ENCODE measurements around the gene TSPAN31.

GRCh38 chr12:57724936-57725740 lies 19.7 kb upstream of the TSPAN31 start:
- TF ChIP-seq, protein P1, sequence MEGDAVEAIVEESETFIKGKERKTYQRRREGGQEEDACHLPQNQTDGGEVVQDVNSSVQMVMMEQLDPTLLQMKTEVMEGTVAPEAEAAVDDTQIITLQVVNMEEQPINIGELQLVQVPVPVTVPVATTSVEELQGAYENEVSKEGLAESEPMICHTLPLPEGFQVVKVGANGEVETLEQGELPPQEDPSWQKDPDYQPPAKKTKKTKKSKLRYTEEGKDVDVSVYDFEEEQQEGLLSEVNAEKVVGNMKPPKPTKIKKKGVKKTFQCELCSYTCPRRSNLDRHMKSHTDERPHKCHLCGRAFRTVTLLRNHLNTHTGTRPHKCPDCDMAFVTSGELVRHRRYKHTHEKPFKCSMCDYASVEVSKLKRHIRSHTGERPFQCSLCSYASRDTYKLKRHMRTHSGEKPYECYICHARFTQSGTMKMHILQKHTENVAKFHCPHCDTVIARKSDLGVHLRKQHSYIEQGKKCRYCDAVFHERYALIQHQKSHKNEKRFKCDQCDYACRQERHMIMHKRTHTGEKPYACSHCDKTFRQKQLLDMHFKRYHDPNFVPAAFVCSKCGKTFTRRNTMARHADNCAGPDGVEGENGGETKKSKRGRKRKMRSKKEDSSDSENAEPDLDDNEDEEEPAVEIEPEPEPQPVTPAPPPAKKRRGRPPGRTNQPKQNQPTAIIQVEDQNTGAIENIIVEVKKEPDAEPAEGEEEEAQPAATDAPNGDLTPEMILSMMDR (IDR thresholded peaks at IDR 0.05): no peak
- TF ChIP-seq EP300 (IDR thresholded peaks at IDR 0.05) (no peak), POLR2A (IDR thresholded peaks at IDR 0.05) (no peak)

All from sigmoid colon (tissue), 4 donors.